HCT116 (cell line): ENCODE results near the gene SERTAD4.

ENCODE experiments used
- ATF3 ChIP-seq: IDR thresholded peaks from 2 replicates; pipeline ENCODE4 v1.6.1; 2012
- JUND ChIP-seq: IDR thresholded peaks from 2 replicates; pipeline ENCODE4 v1.6.1; 2012
- POLR2A ChIP-seq: IDR thresholded peaks from 2 replicates; pipeline ENCODE4 v1.7.0; 2011; ENCODE audit warnings: borderline replicate concordance; ENCODE audit not compliant: insufficient read depth, insufficient read length; ENCODE audit errors: extremely low read depth
- POLR2AphosphoS5 ChIP-seq: IDR thresholded peaks from 2 replicates; pipeline ENCODE4 v1.6.1; 2011; ENCODE audit warnings: mild to moderate bottlenecking, low read depth, low read length, moderate library complexity
- REST ChIP-seq: IDR thresholded peaks from 2 replicates; pipeline ENCODE4 v1.6.1; 2012; ENCODE audit warnings: low read depth
- SRF ChIP-seq: IDR thresholded peaks from 2 replicates; pipeline ENCODE4 v1.6.1; 2012; ENCODE audit warnings: low read depth
- ZBTB33 ChIP-seq: IDR thresholded peaks from 2 replicates; pipeline ENCODE4 v1.6.1; 2011; ENCODE audit warnings: mild to moderate bottlenecking, low read length, moderate library complexity; ENCODE audit not compliant: insufficient replicate concordance; ENCODE audit errors: extremely low read depth
- ZNF274 ChIP-seq: fragments of 200-500 bp; sonication (Bioruptor generic); IDR thresholded peaks from 2 replicates; pipeline ENCODE4 v1.6.1; 2014; ENCODE audit warnings: mild to moderate bottlenecking, low read depth, low read length, inconsistent platforms
- TF ChIP-seq, protein P1 (sequence below), 3 experiments: fragments of 200-600 bp in 1 of 3; sonication (generic) in 1 of 3; IDR thresholded peaks in 2 of 3; conservative IDR thresholded peaks in 1 of 3; 2 replicates each; pipeline ENCODE4 v1.5.1; 2012 to 2017; ENCODE audit warnings: low read depth in 2 of 3, low read length in 2 of 3, antibody characterized with exemption in 1 of 3, borderline replicate concordance in 1 of 3, control low read depth in 1 of 3, mild to moderate bottlenecking in 1 of 3, mixed read lengths in 1 of 3, mixed run types in 1 of 3, moderate library complexity in 1 of 3; ENCODE audit not compliant: insufficient read depth in 1 of 3
- TF ChIP-seq, protein P2 (sequence below): IDR thresholded peaks from 2 replicates; pipeline ENCODE4 v1.6.1; 2012

GRCh38 chr1:210185063-210185462 is 47.5 kb upstream of the SERTAD4 start:
- TF ChIP-seq ZNF274 (no peak), POLR2A (no peak), REST (no peak), JUND (no peak), SRF (no peak), POLR2AphosphoS5 (no peak), ZBTB33 (no peak), ATF3 (no peak)
- TF ChIP-seq, protein P1, sequence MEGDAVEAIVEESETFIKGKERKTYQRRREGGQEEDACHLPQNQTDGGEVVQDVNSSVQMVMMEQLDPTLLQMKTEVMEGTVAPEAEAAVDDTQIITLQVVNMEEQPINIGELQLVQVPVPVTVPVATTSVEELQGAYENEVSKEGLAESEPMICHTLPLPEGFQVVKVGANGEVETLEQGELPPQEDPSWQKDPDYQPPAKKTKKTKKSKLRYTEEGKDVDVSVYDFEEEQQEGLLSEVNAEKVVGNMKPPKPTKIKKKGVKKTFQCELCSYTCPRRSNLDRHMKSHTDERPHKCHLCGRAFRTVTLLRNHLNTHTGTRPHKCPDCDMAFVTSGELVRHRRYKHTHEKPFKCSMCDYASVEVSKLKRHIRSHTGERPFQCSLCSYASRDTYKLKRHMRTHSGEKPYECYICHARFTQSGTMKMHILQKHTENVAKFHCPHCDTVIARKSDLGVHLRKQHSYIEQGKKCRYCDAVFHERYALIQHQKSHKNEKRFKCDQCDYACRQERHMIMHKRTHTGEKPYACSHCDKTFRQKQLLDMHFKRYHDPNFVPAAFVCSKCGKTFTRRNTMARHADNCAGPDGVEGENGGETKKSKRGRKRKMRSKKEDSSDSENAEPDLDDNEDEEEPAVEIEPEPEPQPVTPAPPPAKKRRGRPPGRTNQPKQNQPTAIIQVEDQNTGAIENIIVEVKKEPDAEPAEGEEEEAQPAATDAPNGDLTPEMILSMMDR (IDR thresholded peaks at IDR 0.05 in 2 of 3, conservative IDR thresholded peaks at IDR 0.05 in 1 of 3; ENCODE audit: borderline replicate concordance in 1 of 3, insufficient read depth in 1 of 3, low read depth in 2 of 3, low read length in 2 of 3): peak in 1 of 3 experiments; percentile 17; a peak in 1 of 6 replicates
- TF ChIP-seq, protein P2, sequence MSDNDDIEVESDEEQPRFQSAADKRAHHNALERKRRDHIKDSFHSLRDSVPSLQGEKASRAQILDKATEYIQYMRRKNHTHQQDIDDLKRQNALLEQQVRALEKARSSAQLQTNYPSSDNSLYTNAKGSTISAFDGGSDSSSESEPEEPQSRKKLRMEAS: no peak
